H1 (cell line): ENCODE data around the gene ATXN2L. TPM values are rescaled to one million over a fixed set of nuclear protein-coding genes. Genes with fewer than 3 reads are reported as not detected.

ENCODE experiments used
- CTCF ChIA-PET: fragments of 300-600 bp; sonication (Branson Sonifier 250); formaldehyde crosslinking; loops from one replicate; lab custom pipeline; 2021; ENCODE audit not compliant: partially characterized antibody; lab: Charles Lee
- POLR2A ChIA-PET: fragments of 300-600 bp; sonication (Branson Sonifier 250); formaldehyde crosslinking; loops from one replicate; lab custom pipeline; 2021; ENCODE audit warnings: inconsistent platforms; ENCODE audit not compliant: partially characterized antibody; lab: Charles Lee
- DNase-seq, 2 experiments: peaks; one replicate each; pipeline versions ENCODE4 v3.0.0 to v3.0.0-alpha.2; 2010 to 2022; ENCODE audit warnings: low spot score in 2 of 2, low read depth in 1 of 2, mixed read lengths in 1 of 2
- FAIRE-seq: peaks from 2 replicates; lab custom pipeline; 2011; peaks lifted over from hg19 to GRCh38; lab: Jason Lieb, UNC
- H2AFZ ChIP-seq: 2 replicates; pipeline ENCODE4 v1.8.1; 2012; ENCODE audit warnings: low read length, inconsistent platforms
- H2AK5ac ChIP-seq: 2 replicates; pipeline ENCODE4 v1.6.1; 2013; ENCODE audit warnings: low read depth, low read length
- H2BK120ac ChIP-seq: replicated peaks from 2 replicates; pipeline ENCODE3; 2013; ENCODE audit warnings: low read depth, low read length, inconsistent platforms
- H2BK12ac ChIP-seq: 2 replicates; pipeline ENCODE4 v1.6.1; 2013; ENCODE audit warnings: low read depth, low read length
- H2BK15ac ChIP-seq: 2 replicates; pipeline ENCODE4 v1.6.1; 2013; ENCODE audit warnings: low read length
- H2BK20ac ChIP-seq: 2 replicates; pipeline ENCODE4 v1.6.1; 2013; ENCODE audit warnings: low read length
- H2BK5ac ChIP-seq: 2 replicates; pipeline ENCODE4 v1.6.1; 2013; ENCODE audit warnings: low read depth, low read length
- H3K14ac ChIP-seq: 2 replicates; pipeline ENCODE4 v1.6.1; 2013; ENCODE audit warnings: inconsistent platforms; ENCODE audit not compliant: insufficient read length
- H3K18ac ChIP-seq: 2 replicates; pipeline ENCODE4 v1.6.1; 2013; ENCODE audit warnings: low read length; ENCODE audit errors: extremely low read depth
- H3K23ac ChIP-seq: 2 replicates; pipeline ENCODE4 v1.6.1; 2013; ENCODE audit warnings: inconsistent platforms; ENCODE audit not compliant: insufficient read length
- H3K23me2 ChIP-seq: 2 replicates; pipeline ENCODE4 v1.6.1; 2013; ENCODE audit warnings: low read depth, low read length
- H3K27ac ChIP-seq: 2 replicates; pipeline ENCODE4 v1.6.1; 2011; ENCODE audit warnings: low read depth, low read length, inconsistent platforms
- H3K27me3 ChIP-seq, 4 experiments: replicated peaks in 1 of 4; 1 replicate in 1 of 4; 2 replicates in 3 of 4; pipeline versions ENCODE4 v1.6.1 to v1.8.1; 2011 to 2013; ENCODE audit warnings: low read length in 3 of 4, mild to moderate bottlenecking in 3 of 4, inconsistent platforms in 2 of 4, mixed read lengths in 2 of 4, moderate library complexity in 1 of 4; ENCODE audit not compliant: control insufficient read depth in 3 of 4, insufficient read depth in 3 of 4; ENCODE audit errors: extremely low read depth in 1 of 4
- H3K36me3 ChIP-seq, 4 experiments: 2 replicates each; pipeline versions ENCODE4 v1.6.1 to v1.8.1; 2011 to 2013; ENCODE audit warnings: mild to moderate bottlenecking in 4 of 4, low read length in 3 of 4, moderate library complexity in 2 of 4, control low read depth in 1 of 4, inconsistent platforms in 1 of 4; ENCODE audit not compliant: insufficient read depth in 4 of 4, control insufficient read depth in 2 of 4
- H3K4ac ChIP-seq: replicated peaks from 2 replicates; pipeline ENCODE3; 2013; ENCODE audit warnings: low read length, low read depth, mixed read lengths, inconsistent platforms; ENCODE audit not compliant: insufficient read length
- H3K4me1 ChIP-seq, 4 experiments: replicated peaks in 1 of 4; 1 replicate in 1 of 4; 2 replicates in 3 of 4; pipeline versions ENCODE4 v1.6.1 to v1.8.1; 2011 to 2013; ENCODE audit warnings: low read length in 3 of 4, inconsistent platforms in 2 of 4, mixed read lengths in 1 of 4; ENCODE audit not compliant: insufficient read depth in 4 of 4, control insufficient read depth in 3 of 4
- H3K4me2 ChIP-seq, 2 experiments: 2 replicates each; pipeline versions ENCODE4 v1.6.1 to v1.8.1; 2011 to 2013; ENCODE audit warnings: low read depth in 2 of 2, low read length in 2 of 2, control low read depth in 1 of 2, inconsistent platforms in 1 of 2, mild to moderate bottlenecking in 1 of 2; ENCODE audit not compliant: insufficient read depth in 1 of 2
- H3K4me3 ChIP-seq, 4 experiments: fragments of 200-600, 300-600 bp in 1 of 4; sonication (generic), shearing (Covaris generic), sonication (Bioruptor Twin) in 1 of 4; 2 replicates each; pipeline versions ENCODE4 v1.5.1 to v1.8.1; 2011 to 2016; ENCODE audit warnings: low read length in 4 of 4, low read depth in 3 of 4, control low read depth in 2 of 4, inconsistent platforms in 2 of 4, mild to moderate bottlenecking in 2 of 4, mixed read lengths in 1 of 4, moderate library complexity in 1 of 4; ENCODE audit not compliant: insufficient read depth in 2 of 4; ENCODE audit errors: extremely low read depth in 1 of 4
- H3K56ac ChIP-seq: replicated peaks from 2 replicates; pipeline ENCODE3; 2013; ENCODE audit warnings: low read depth, mild to moderate bottlenecking, mixed read lengths, low read length, inconsistent platforms; ENCODE audit not compliant: insufficient read length
- H3K79me1 ChIP-seq: 2 replicates; pipeline ENCODE4 v1.6.1; 2013; ENCODE audit warnings: low read depth, low read length, control low read depth
- H3K79me2 ChIP-seq, 2 experiments: 2 replicates each; pipeline versions ENCODE4 v1.6.1 to v1.8.1; 2012 to 2013; ENCODE audit warnings: low read length in 2 of 2, mild to moderate bottlenecking in 2 of 2, inconsistent platforms in 1 of 2; ENCODE audit not compliant: insufficient read depth in 2 of 2, control insufficient read depth in 1 of 2
- H3K9ac ChIP-seq, 4 experiments: replicated peaks in 1 of 4; 1 replicate in 1 of 4; 2 replicates in 3 of 4; pipeline versions ENCODE4 v1.6.1 to v1.8.1; 2011 to 2013; ENCODE audit warnings: low read depth in 3 of 4, low read length in 3 of 4, control low read depth in 2 of 4, mild to moderate bottlenecking in 2 of 4, moderate library complexity in 2 of 4, inconsistent platforms in 1 of 4; ENCODE audit errors: extremely low read depth in 1 of 4
- H3K9me3 ChIP-seq, 2 experiments: 2 replicates each; pipeline versions ENCODE4 v1.6.1 to v1.8.1; 2012 to 2013; ENCODE audit warnings: mild to moderate bottlenecking in 2 of 2, moderate library complexity in 2 of 2, control low read depth in 1 of 2, inconsistent platforms in 1 of 2, low read depth in 1 of 2, low read length in 1 of 2, mixed read lengths in 1 of 2; ENCODE audit not compliant: insufficient read depth in 2 of 2
- H4K20me1 ChIP-seq, 2 experiments: replicated peaks in 1 of 2; 2 replicates each; pipeline versions ENCODE3 to v1.8.1; 2011 to 2013; ENCODE audit warnings: inconsistent platforms in 2 of 2, low read length in 2 of 2, mild to moderate bottlenecking in 1 of 2; ENCODE audit not compliant: insufficient read depth in 2 of 2, control insufficient read depth in 1 of 2
- H4K5ac ChIP-seq: 2 replicates; pipeline ENCODE4 v1.6.1; 2013; ENCODE audit warnings: low read length, low read depth, mixed read lengths, inconsistent platforms; ENCODE audit not compliant: insufficient read length
- H4K8ac ChIP-seq: 2 replicates; pipeline ENCODE4 v1.8.0; 2013; ENCODE audit warnings: mild to moderate bottlenecking, moderate library complexity, low read length, inconsistent platforms; ENCODE audit not compliant: insufficient read depth; ENCODE audit errors: extremely low read depth
- H4K91ac ChIP-seq: replicated peaks from 2 replicates; pipeline ENCODE3; 2013; ENCODE audit warnings: low read length, mixed read lengths, inconsistent platforms; ENCODE audit not compliant: insufficient read length
- KDM1A ChIP-seq: fragments of 200-600, 300-600 bp; sonication (generic); IDR thresholded peaks from 2 replicates; pipeline ENCODE4 v1.7.1; 2016; ENCODE audit warnings: mild to moderate bottlenecking, low read length, borderline replicate concordance
- TAF1 ChIP-seq: IDR thresholded peaks from 2 replicates; pipeline ENCODE4 v1.6.1; 2011; ENCODE audit warnings: mild to moderate bottlenecking, low read depth, low read length
- WGBS, 2 experiments: shearing (Covaris generic) in 1 of 2; methylation state at CpG; one replicate each; pipeline versions ENCODE4 v1.1.6 to v1.1.7; 2013 to 2015; ENCODE audit warnings: low lambda C conversion rate in 2 of 2, mixed read lengths in 2 of 2, inconsistent platforms in 1 of 2, low coverage in 1 of 2, missing lambda C conversion rate in 1 of 2; ENCODE audit not compliant: insufficient replicate concordance in 2 of 2, insufficient coverage in 1 of 2, insufficient read length in 1 of 2; ENCODE audit errors: extremely low coverage in 1 of 2, missing lambda C conversion rate in 1 of 2; 5-methylcytosine and 5-hydroxymethylcytosine counted together
- polyA plus RNA-seq, 7 experiments: library from polyadenylated mRNA; depleted of rRNA in 3 of 7; stranded (reverse) in 5 of 7; unstranded in 2 of 7; fragments of >200 nt in 5 of 7; fragments of 200-250 nt in 2 of 7; gene quantifications; 1 replicate in 5 of 7; 2 replicates in 1 of 7; 4 replicates in 1 of 7; pipeline versions ENCODE4 v1.2.1 to v1.2.3, GENCODE V29; 2011 to 2013; ENCODE audit warnings: missing spikeins in 2 of 7, mixed read lengths in 2 of 7
- total RNA-seq: library from RNA; stranded (reverse); fragmentation: NEBNext Ultra II Directional; extraction: Animal tissue kit (Norgen Biotek cat#: 25700); gene quantifications from 2 replicates; pipeline ENCODE4 v1.2.1, GENCODE V29; 2021

Gene ATXN2L
- total and polyA plus RNA-seq, 2 of the 8 experiments (the other 6 are each of a cell fraction or from before 2014, with no cell fraction given) = 79.1 to 227 TPM

DNA sequence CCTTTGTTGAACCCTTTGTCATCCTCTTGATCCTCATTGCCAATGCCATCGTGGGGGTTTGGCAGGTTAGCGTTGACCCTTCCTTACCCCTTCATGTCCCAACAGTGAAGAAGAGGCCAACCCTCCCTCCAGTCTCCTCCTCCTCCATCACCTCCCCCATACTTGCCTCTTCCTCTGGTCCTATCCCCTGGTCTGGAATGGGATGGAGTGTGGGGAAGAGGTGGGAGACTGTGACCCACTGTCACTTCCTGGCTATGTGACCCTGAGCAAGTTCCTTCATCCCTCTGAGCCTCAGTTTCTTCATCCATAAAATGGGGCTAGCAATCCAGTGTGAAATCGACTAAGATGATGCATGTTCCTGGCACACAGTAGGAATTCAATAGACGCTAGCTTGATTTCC, 58.2 kb downstream of the ATXN2L start:
- H2AK5ac ChIP-seq = peak overlapping the region; percentile 5; the same call in 1 of the 2 replicates
- 77% methylated on average over 4 of the region's 4 CpGs; no CpG with 5 or more reads in 1 of the 2 experiments for WGBS, 2 experiments
- no peak overlapping the region for H3K23ac ChIP-seq
- H3K9me3 ChIP-seq = no peaks in the 10 kb centered on the region
- H2AFZ ChIP-seq = no peak overlapping the region
- H2BK5ac ChIP-seq = peak overlapping the region; percentile 71; the same call in 1 of the 2 replicates
- H3K4me1 ChIP-seq = peaks cover 0 to 41% (median 30%) of the 10 kb centered on the region in 4 experiments; a peak in 6 of 7 replicates
- H2BK15ac ChIP-seq = peak overlapping the region; percentile 93; the same call in 1 of the 2 replicates
- H3K79me2 ChIP-seq = no peaks in the 10 kb centered on the region
- no peak overlapping the region for H3K9ac ChIP-seq
- H3K14ac ChIP-seq = no peak overlapping the region
- H4K20me1 ChIP-seq = peaks cover 0 to 2% of the 10 kb centered on the region in 2 experiments
- 0 out of 2 replicates have a peak overlapping the region, but pooled peaks have one; percentile 78 for H3K18ac ChIP-seq
- no peaks in the 10 kb centered on the region; the same call in none of the 2 replicates for H3K79me1 ChIP-seq
- peak overlapping the region; percentile 78 to 84 for H3K4me2 ChIP-seq
- no peak overlapping the region for H4K8ac ChIP-seq
- no peak overlapping the region for H2BK120ac ChIP-seq
- H4K5ac ChIP-seq = no peak overlapping the region
- DNase-seq = no peak
- no peak for FAIRE-seq
- POLR2A ChIA-PET = interaction anchor here (1.1 to 13.3 kb wide), 11 partner anchors 8 to 70 kb away, joined by 3 to 164 read pairs (median 6); partner anchors contain the start of genes ATXN2L, NFATC2IP, SH2B1 and TUFM
- CTCF ChIA-PET = interaction anchor here (1.2 to 2.7 kb wide), 2 partner anchors 33 to 63 kb away, joined by 3 to 18 read pairs; no protein-coding TSS in a partner anchor
- no peak overlapping the region for H3K4ac ChIP-seq
- peaks cover 13% of the 10 kb centered on the region for H3K23me2 ChIP-seq
- H3K56ac ChIP-seq = no peak overlapping the region
- peak overlapping the region; percentile 98; the same call in 1 of the 2 replicates for H2BK12ac ChIP-seq
- H3K4me3 ChIP-seq = peak overlapping the region in 3 of 4 experiments; percentile 30 to 71 (median 38); a peak in 5 of 8 replicates
- H2BK20ac ChIP-seq = peak overlapping the region; percentile 88; the same call in 1 of the 2 replicates
- H3K27ac ChIP-seq = no peak overlapping the region
- peak overlapping the region; percentile 0 for H4K91ac ChIP-seq
- peaks cover 0 to 8% (median 7%) of the 10 kb centered on the region in 4 experiments; a peak in 2 of 7 replicates for H3K27me3 ChIP-seq
- H3K36me3 ChIP-seq = no peaks in the 10 kb centered on the region
- TF ChIP-seq TAF1 (no peak), KDM1A (peak; percentile 74; the same call in 1 of the 2 replicates)
